OCI-LY1 (cell line): ENCODE data around the gene CTBP2.

ENCODE experiments used
- H2AFZ ChIP-seq: fragments of 200-600 bp; sonication (generic), shearing (Covaris generic); 2 replicates; pipeline ENCODE4 v1.6.0; 2014; ENCODE audit warnings: antibody characterized with exemption, mild to moderate bottlenecking, low read length
- H3F3A ChIP-seq: fragments of 200-600 bp; sonication (generic), shearing (Covaris generic); 2 replicates; pipeline ENCODE4 v1.6.0; 2014; ENCODE audit warnings: mild to moderate bottlenecking, antibody characterized with exemption, low read length, moderate library complexity; ENCODE audit not compliant: insufficient read depth
- H3K27ac ChIP-seq: fragments of 200-600 bp; sonication (generic); 2 replicates; pipeline ENCODE4 v1.5.1; 2014; ENCODE audit warnings: low read length, mixed run types, mild to moderate bottlenecking, low read depth; ENCODE audit not compliant: poor library complexity, severe bottlenecking
- H3K27me3 ChIP-seq: fragments of 200-600 bp; sonication (generic); 2 replicates; pipeline ENCODE4 v1.6.0; 2014; ENCODE audit warnings: antibody characterized with exemption, mild to moderate bottlenecking, low read length, moderate library complexity; ENCODE audit not compliant: insufficient read depth
- H3K36me3 ChIP-seq: fragments of 200-600 bp; sonication (generic); 2 replicates; pipeline ENCODE4 v1.6.1; 2014; ENCODE audit warnings: mild to moderate bottlenecking, antibody characterized with exemption, low read length, moderate library complexity, mixed read lengths; ENCODE audit not compliant: insufficient read depth
- H3K4me1 ChIP-seq: fragments of 200-600 bp; sonication (generic); 2 replicates; pipeline ENCODE4 v1.5.1; 2014; ENCODE audit warnings: mild to moderate bottlenecking, low read length, moderate library complexity; ENCODE audit not compliant: insufficient read depth, severe bottlenecking
- H3K4me2 ChIP-seq: fragments of 200-600 bp; sonication (generic), shearing (Covaris generic); 2 replicates; pipeline ENCODE4 v1.6.1; 2014; ENCODE audit warnings: low read length
- H3K4me3 ChIP-seq: fragments of 200-600 bp; sonication (generic); 2 replicates; pipeline ENCODE4 v1.5.1; 2014; ENCODE audit warnings: low read length, low read depth, mild to moderate bottlenecking, mixed read lengths; ENCODE audit not compliant: poor library complexity, severe bottlenecking
- H3K79me2 ChIP-seq: fragments of 200-600 bp; shearing (Covaris generic); 2 replicates; pipeline ENCODE4 v1.6.1; 2016; ENCODE audit warnings: mixed run types, low read length, mixed read lengths; ENCODE audit not compliant: insufficient read depth
- H3K9ac ChIP-seq: fragments of 200-600 bp; sonication (generic), shearing (Covaris generic); 2 replicates; pipeline ENCODE4 v1.6.1; 2014; ENCODE audit warnings: mild to moderate bottlenecking, low read length, mixed read lengths
- H3K9me2 ChIP-seq: fragments of 200-600 bp; sonication (generic), shearing (Covaris generic); 2 replicates; pipeline ENCODE4 v1.6.1; 2014; ENCODE audit warnings: low read depth, mild to moderate bottlenecking, low read length, mixed read lengths
- H3K9me3 ChIP-seq: fragments of 200-600 bp; shearing (Covaris generic); 2 replicates; pipeline ENCODE4 v1.6.1; 2014; ENCODE audit warnings: low read length, mixed read lengths
- H4K20me1 ChIP-seq: fragments of 200-600 bp; sonication (generic), shearing (Covaris generic); 2 replicates; pipeline ENCODE4 v1.6.0; 2016; ENCODE audit warnings: mild to moderate bottlenecking, low read length; ENCODE audit not compliant: insufficient read depth
- EZH2 ChIP-seq: fragments of 200-600 bp; sonication (generic), shearing (Covaris generic); IDR thresholded peaks from 2 replicates; pipeline ENCODE4 v1.8.0; 2017; ENCODE audit warnings: borderline replicate concordance, mixed run types, mild to moderate bottlenecking, antibody characterized with exemption, low read length, moderate library complexity, mixed read lengths
- TF ChIP-seq, protein P1 (sequence below): fragments of 200-600 bp; sonication (generic), shearing (Covaris generic); IDR thresholded peaks from 2 replicates; pipeline ENCODE4 v1.5.1; 2017; ENCODE audit warnings: mild to moderate bottlenecking, antibody characterized with exemption, low read length, moderate library complexity, mixed read lengths

CTBP2 gene

DNA sequence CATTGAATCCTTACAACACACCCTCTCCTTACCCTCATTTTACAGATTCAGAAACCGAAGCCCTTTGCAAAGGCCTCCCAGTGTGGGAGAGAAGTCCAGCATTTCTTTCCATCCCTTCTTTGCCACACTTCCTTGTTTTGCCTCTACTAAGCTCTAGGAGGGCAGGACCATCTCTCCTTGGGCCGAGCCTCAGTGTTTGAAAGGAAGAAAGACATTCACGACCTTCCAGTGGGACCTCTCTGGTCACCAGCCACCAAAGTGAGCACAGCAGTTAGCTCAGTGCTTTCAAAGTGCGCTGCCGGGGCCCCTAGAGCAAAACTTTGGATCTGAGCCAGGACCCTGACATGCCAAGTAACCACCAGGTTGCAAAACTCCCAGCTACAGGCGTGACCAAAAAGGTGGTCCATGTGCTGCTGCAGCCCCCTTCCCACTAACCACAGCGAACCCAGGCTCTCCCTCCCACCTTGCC, 12.4 kb downstream of the CTBP2 start:
- Histone ChIP-seq H3K9ac (no peak overlapping the region), H3K27ac (no peak overlapping the region), H3K4me3 (no peak overlapping the region), H3K79me2 (no peaks in the 10 kb centered on the region), H3K4me2 (no peak overlapping the region), H3K9me2 (no peaks in the 10 kb centered on the region), H3K9me3 (no peaks in the 10 kb centered on the region), H3K27me3 (peaks cover 10% of the 10 kb centered on the region; the same call in 1 of the 2 replicates), H3K4me1 (no peaks in the 10 kb centered on the region), H4K20me1 (no peaks in the 10 kb centered on the region), H2AFZ (no peak overlapping the region), H3K36me3 (no peaks in the 10 kb centered on the region), H3F3A (no peaks in the 10 kb centered on the region)
- TF ChIP-seq, protein P1, sequence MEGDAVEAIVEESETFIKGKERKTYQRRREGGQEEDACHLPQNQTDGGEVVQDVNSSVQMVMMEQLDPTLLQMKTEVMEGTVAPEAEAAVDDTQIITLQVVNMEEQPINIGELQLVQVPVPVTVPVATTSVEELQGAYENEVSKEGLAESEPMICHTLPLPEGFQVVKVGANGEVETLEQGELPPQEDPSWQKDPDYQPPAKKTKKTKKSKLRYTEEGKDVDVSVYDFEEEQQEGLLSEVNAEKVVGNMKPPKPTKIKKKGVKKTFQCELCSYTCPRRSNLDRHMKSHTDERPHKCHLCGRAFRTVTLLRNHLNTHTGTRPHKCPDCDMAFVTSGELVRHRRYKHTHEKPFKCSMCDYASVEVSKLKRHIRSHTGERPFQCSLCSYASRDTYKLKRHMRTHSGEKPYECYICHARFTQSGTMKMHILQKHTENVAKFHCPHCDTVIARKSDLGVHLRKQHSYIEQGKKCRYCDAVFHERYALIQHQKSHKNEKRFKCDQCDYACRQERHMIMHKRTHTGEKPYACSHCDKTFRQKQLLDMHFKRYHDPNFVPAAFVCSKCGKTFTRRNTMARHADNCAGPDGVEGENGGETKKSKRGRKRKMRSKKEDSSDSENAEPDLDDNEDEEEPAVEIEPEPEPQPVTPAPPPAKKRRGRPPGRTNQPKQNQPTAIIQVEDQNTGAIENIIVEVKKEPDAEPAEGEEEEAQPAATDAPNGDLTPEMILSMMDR, result no peak
- TF ChIP-seq EZH2, result no peak

DNA sequence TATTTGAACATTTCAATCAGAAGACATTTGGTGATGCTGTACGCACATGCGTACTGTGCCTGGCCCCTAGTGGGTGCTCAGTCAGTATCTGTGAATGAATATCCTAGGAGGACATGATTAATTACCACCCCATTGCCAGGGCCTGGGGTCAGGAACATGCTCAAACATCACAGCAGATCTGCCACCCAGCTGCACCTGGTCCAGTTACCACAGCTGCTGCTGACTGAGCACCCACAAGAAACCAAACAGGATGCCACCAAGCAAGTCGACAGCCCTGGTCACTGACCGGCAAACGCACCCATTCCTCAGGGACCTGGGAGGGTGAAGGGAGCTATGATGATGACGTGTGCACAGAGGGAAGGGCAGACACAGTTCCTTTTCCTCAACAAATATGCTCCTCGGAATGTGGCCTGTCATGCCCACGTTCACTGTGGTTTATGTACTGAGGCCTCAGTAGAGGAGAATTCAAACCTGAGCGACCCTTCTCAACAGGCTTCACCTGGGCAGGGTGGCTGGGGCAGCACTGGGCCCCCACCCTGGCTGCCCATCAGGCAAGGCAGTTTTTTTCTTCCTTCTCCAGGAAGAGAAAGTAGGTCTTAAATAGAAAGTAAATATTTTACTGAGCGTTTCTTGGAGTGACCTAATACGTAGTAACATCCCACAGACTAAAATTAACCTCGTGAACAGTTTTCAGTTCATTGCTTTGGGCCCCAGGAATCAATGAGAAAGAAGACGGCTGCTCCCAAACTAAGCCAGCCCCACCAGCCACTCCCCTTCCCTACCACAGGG, 13.4 kb downstream of the CTBP2 start:
- Histone ChIP-seq H3K9me3 (no peaks in the 10 kb centered on the region), H3K27ac (no peak overlapping the region), H3K4me1 (no peaks in the 10 kb centered on the region), H3F3A (no peaks in the 10 kb centered on the region), H3K79me2 (no peaks in the 10 kb centered on the region), H3K9me2 (no peaks in the 10 kb centered on the region), H3K9ac (no peak overlapping the region), H3K4me3 (no peak overlapping the region), H4K20me1 (no peaks in the 10 kb centered on the region), H2AFZ (no peak overlapping the region), H3K27me3 (peaks cover 12% of the 10 kb centered on the region; the same call in 1 of the 2 replicates), H3K36me3 (no peaks in the 10 kb centered on the region), H3K4me2 (no peak overlapping the region)
- TF ChIP-seq, protein P1, result no peak
- no peak for TF ChIP-seq EZH2

GRCh38 chr10:125145636-125146035, 14.7 kb downstream of the CTBP2 start:
- Histone ChIP-seq H4K20me1 (no peaks in the 10 kb centered on the region), H3K9me2 (no peaks in the 10 kb centered on the region), H3K4me1 (no peaks in the 10 kb centered on the region), H3K27me3 (peaks cover 12% of the 10 kb centered on the region; the same call in 1 of the 2 replicates), H3K36me3 (no peaks in the 10 kb centered on the region), H3K4me3 (no peak overlapping the region), H3K9ac (no peak overlapping the region), H2AFZ (no peak overlapping the region), H3K79me2 (no peaks in the 10 kb centered on the region), H3K9me3 (no peaks in the 10 kb centered on the region), H3F3A (no peaks in the 10 kb centered on the region), H3K27ac (no peak overlapping the region), H3K4me2 (no peak overlapping the region)
- TF ChIP-seq, protein P1, result no peak
- TF ChIP-seq EZH2, result no peak
